HG02623 (cell line): ENCODE measurements around the gene TRIM17.

ENCODE experiments used
- ATAC-seq: cut with Tn5 transposase; IDR thresholded peaks from one replicate; pipeline ENCODE4 v1.9.1; 2021; ENCODE audit warnings: moderate library complexity; ENCODE audit not compliant: unreplicated experiment

TRIM17 gene

DNA sequence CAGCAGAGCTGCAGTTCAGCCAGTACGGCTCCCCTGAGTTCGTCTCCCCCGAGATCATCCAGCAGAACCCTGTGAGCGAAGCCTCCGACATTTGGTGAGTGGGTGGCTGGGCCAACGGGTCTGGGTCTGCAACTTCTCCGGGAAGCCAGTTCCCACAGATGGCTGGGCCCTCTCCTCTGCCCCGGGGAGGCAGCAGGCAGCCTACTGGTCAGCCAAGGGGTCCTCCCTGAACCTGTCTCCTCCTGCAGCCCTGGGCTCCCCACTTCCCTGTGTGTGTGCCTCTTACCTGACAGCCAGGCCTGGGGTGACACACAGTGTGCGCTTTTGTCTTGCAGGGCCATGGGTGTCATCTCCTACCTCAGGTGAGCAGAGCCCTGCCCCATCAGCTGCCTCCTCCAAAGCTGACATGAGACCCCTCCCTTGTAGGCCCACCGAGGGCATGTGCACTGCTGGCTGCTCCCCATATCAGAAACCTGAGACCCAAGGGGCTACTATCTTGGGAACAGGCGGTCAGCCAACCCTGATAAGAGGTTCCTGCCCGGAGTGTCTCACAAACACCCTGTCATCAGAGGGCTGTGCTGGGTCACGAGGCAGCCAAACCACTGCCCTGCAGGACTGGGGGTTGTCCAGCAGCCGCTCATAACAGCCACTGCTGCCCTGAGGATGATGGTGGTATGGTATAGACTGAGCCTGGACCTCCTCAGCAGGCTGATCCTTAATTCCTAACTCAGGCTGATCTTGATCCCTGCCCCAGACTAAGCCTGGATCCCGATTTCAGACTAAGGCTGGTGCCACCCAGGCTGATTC, 47.7 kb downstream of the TRIM17 start:
- ATAC-seq, result no peak

DNA sequence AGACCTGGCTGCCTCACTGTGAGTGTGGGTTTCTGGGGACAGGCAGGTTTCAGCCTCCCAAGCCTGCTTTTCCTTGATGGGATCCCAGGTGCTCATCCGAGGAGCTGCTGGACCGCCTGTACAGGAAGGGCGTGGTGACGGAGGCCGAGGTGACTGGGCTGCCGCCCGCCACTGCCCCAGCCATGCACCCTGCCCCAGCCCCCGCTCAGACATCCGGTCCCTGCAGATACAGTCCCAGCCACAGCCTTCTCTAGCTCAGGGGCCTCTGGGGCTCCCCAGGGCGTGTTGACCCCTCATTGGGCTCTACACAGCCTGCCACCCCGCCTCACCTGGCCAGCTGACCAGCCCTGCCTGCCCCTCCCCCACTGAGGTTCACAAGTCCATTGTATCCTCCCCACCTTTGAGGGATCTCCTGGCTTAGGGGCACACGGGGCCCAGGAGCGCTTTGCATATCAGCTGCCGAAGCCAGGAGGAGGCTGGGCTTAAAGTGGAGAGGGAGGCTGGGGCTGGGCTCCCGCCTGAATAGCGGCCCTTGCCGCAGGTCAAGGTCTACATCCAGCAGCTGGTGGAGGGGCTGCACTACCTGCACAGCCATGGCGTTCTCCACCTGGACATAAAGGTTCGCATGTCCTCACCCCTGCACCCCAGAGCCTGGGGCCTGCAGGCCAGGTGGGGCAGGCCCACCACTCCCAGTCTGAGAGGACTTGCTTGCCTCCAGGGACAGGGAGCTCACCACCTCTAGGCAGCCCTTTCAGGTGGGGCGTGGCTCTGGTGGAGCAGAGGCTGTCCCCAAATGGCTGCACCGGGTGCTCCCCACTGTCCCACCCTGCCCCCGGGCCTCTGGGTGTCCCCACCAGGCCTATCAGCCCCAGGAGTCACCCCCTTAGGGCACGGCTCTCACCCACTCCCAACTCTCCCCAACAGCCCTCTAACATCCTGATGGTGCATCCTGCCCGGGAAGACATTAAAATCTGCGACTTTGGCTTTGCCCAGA, 48.6 kb downstream of the TRIM17 start:
- no peak for ATAC-seq

DNA sequence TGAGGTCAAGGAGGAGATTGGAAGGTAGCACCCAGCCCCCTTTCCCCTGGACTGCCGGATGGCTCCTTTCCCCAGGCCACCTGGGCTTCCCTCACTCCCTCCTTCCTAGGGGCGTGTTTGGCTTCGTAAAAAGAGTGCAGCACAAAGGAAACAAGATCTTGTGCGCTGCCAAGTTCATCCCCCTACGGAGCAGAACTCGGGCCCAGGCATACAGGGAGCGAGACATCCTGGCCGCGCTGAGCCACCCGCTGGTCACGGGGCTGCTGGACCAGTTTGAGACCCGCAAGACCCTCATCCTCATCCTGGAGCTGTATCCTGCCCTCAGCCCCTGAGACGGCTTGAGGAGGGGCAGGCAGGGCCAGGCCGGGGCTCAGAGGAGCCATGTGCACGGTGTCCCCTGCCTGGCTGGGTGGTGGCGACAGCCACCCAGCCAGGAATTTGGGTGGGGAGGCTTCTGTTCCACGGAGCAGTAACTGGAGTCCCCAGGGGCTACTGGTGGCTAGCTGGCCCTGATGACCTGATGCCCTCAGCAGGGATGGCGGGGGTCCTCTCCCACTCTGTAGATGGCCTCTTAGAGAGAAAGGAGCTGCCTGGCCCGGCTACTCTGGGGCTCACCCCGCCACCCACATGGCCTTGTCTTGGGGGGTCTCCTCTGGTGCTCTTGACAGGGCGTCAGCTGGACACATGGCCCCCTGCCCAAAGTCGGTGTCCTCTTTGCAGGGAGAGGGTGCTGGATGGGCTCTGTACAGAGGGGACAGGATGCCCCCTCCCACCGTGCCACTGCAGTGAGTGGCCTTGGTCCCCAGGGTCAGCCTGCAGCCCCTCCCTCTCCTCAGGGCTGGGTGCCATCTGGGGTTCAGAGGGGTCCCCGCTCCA, 49.6 kb downstream of the TRIM17 start:
- ATAC-seq, result no peak

DNA sequence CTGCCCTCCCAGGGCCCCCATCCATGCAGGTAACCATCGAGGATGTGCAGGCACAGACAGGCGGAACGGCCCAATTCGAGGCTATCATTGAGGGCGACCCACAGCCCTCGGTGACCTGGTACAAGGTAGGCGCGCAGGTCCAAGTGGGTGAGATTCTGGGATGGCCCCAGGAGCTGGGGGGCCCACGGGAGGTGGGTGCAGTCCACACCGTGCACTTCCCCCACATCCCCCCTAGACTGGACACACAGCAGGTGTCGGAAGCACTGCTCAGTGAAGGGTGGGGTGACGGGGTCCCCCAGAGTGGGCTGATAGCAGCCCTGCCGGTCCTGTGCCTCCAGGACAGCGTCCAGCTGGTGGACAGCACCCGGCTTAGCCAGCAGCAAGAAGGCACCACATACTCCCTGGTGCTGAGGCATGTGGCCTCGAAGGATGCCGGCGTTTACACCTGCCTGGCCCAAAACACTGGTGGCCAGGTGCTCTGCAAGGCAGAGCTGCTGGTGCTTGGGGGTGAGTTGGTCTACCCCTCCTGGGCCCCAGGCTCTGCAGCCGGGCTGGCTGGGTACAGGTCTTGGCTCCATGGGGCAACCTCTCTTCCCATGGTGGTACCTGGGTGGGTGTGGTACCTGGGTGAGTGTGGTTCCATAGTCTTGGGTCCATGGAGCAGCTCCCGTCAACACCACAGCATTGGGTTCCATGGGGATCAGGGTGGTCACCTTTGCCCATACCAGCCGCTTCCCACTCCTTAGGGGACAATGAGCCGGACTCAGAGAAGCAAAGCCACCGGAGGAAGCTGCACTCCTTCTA, 50.4 kb downstream of the TRIM17 start:
- no peak for ATAC-seq

DNA sequence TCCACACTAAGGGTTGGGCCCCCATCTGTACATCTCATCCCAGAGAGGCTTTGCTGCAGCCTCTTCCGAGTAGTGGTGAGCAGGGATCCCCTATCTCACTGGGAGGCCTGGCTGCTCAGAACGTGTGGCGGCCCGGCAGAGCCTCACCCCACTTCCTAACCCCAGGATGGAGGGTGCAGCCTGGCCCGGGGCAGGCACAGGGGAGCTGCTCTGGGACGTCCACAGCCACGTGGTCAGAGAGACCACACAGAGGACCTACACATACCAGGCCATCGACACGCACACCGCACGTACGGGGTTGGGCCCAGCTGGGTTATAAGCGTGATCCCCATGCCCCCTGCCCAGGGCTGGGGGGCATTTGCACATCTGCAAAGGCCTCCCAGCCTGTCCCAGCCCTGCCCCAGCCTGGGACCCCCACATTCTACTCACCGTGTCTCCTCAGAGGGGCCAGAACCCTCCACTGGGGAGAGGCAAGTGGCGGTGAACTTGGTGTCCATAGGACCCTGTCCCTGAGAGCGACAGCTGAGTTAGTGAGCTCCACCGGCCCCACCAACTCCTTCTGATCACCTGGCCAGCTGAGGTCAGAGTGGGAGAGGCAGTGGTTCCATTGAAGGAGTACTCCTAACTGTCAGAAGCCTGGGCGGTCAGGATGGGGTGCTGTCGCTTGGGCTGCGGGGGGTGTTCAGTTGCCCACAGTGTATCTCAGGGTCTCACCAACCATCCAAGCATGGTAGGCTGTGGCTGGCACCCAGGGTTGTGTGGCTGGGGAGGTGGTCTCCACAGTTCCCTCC, 51.2 kb downstream of the TRIM17 start:
- no peak for ATAC-seq

DNA sequence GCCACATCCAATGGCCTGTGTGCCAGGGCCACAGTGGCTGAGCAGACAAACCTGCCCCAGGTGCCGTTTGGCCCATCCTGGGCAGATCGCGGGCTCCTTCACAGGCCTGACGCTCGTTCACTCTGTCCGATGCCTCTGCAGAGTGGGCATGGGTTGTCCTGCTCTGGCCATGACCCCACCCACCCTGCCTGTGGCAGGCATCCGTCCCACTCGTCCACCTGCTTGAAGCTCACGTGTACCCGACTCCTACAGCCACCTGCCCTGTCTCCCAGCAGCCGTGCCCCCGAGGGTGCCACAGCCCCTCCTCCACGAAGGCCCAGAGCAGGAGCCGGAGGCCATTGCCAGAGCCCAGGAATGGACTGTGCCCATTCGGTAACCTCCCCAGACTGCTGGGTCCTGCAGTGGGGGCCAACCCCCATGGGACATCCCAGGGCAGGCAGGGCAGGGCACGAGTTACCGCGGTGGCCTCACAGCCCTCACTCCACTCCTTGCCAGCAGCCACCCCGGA, 51.9 kb downstream of the TRIM17 start:
- ATAC-seq, result no peak

DNA sequence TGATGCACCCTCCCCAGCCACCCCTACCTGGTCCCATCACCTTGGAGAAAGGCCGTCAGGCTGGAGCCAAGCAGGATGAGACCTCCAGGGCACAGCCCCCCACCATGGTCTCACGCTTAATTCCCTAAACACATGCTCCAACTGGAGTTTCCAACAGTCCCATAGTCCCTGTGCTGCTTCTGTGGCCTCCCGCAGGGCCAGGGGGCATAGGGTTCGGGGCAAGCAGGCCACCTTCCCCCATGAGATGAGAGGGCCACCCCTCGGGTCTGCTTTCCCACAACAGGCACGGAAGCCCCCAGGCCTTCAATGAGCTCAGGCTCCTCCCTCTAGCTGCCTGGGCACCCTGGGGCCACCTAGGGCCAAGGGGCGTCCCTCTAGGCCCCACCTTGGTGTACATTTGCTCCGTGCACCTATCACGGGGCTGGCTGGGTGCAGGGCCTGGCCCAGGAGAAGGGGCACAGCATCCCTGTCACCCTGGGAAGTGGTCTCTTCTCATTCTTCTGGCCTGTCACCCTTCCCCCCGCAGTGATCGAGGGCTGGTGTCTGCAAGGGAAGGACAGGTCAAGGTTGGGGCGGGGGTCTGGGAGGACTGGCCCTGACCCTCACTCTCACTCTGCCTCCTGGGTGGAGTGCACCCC, 52.5 kb downstream of the TRIM17 start:
- ATAC-seq, result no peak

DNA sequence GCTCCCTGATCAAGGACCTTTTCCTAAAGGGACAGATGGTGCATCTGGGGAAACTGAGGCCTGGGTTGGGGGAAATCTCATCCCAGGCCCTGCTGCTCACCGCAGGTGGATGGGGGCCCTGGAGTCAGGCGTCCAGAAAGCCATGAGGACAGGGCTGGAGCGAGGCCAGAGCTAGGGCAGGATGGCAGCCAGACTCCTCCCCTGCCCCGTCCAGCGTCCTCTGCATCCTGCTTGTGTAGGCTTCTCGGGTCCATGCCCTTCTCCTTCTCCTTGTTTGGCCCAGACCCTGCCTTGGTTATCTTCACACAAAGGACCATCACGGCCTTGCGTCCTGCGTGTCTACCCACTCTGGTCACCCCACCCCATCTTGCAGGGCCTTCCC, 53.0 kb downstream of the TRIM17 start:
- no peak for ATAC-seq

DNA sequence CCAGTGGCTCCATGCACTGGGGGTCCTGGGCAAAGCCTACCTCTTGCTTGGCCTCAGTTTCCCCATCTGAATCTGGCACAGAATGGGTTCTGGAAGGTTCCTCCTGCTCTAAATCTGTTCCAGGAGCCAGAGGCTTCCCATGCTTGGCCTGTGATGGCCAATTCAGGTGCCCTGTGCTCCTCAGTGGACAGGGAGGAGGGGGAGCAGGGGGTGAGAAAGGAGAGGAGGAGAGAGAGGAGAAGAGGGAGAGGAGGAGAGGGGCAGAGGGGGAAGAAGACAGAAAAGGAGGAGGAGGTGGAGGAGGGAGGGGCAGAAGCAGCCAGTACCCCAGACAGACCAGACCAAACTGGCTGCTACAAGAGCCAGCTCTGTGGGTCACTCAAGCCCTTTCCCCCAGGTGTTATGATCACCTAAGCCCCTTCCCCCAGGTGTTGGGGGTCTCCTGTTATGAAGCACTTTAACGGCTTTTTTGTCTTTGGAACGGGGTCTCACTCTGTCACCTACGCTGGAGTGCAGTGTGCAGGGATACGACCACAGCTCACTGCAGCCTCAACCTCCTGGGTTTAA, 53.7 kb downstream of the TRIM17 start:
- no peak for ATAC-seq

DNA sequence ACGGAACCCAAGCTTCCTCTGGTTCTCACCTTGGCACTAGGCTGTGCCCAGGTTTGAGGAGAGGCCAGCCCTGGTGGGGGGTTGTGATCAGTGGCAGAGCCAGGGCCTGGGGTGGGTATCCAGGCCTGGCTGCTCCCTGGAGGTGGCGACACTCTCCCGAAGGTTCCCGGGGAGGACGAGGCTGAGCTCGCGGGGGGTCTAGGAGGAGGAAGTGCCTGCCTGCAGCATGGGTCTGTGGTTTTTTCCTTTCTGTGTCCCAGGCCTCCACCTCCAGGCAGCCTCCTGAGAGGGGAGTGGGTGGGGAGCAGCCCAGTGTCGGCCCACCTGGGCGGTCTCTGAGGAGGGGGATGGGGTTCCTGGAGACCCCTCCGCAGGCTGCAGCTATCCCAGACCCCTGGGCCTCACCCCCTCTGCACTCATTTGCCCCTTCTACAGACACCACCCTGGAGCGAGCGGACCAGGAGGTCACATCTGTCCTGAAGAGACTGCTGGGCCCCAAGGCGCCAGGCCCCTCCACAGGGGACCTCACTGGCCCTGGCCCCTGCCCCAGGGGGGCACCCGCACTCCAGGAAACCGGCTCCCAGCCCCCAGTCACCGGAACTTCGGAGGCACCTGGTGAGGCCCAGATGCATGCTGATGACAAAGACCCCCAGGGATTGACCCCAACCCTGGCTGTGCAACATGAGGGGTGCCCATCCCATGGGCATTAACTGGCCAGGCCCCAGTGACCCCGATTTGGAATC, 54.3 kb downstream of the TRIM17 start:
- no peak for ATAC-seq

DNA sequence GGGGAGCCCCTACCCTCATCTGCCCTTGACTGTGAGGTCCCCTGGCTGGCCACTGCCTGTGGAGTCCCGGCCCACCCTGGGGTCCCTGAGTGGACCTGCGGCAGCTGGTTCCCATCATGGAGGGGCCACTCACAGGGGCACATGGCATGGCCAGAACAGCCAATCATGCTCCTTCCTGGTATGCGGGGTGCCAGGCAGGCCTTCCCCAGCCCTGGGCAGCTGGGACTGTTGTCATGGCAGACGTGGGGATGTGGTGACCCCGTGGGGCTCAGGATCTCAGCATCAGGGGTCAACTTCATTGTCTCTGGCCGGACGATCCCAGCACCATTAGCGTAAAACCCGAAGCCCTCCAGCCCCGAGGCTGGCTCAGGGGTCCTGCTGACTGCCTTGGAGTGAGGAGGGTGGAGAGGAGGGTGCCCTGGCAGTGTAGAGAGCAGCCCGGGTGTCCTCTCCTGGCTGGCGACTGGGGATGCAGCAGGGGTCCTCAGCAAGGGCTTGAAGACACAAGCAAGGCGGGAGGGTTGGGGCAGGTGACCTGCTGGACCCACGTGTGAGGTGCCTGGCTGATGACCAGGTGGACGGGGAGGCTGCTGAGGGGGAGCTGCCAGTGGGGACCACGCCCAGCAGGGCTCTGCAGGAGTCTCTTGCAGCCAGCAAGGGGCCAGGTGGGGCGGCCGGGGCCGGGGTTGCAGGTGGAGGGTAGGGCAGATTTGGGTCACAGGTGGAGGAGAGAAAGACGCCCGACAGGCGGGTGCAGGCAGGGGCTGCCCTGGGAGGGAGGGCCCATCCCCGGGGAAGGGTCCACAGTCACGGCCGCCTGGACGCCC, 55.1 kb downstream of the TRIM17 start:
- ATAC-seq, result no peak

DNA sequence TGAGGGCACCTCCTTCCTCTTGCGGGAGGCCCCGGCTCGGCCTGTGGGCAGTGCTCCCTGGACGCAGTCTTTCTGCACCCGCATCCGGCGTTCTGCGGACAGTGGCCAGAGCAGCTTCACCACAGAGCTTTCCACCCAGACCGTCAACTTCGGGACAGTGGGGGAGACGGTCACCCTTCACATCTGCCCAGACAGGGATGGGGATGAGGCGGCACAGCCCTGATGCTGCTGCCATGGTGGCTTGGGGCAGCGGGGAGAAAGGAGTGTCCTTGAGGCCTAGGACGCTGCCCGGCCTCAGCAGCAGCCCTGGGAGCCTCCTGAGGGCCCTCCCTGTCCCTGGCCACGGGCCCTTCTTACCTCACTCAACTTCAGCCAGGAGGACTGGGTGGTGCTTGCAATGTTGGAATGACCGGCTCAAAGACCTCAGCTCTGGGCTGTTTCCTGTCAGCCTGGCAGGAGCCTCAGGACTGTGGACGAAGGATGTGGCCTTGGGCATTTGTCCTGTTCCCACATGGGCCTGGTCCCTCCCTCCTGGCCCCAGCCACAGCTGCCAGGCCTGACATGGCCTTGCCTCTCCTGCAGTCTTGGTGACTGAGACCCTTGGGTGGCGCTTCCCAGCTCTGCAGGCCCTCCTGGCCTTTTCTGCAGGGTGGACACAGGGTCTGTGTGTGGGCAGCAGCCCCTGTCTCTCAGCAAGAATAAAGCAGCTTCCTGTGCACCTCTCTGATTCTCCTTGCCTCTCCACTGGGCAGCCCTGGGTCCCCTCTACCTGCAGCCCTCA, 55.9 kb downstream of the TRIM17 start:
- no peak for ATAC-seq

DNA sequence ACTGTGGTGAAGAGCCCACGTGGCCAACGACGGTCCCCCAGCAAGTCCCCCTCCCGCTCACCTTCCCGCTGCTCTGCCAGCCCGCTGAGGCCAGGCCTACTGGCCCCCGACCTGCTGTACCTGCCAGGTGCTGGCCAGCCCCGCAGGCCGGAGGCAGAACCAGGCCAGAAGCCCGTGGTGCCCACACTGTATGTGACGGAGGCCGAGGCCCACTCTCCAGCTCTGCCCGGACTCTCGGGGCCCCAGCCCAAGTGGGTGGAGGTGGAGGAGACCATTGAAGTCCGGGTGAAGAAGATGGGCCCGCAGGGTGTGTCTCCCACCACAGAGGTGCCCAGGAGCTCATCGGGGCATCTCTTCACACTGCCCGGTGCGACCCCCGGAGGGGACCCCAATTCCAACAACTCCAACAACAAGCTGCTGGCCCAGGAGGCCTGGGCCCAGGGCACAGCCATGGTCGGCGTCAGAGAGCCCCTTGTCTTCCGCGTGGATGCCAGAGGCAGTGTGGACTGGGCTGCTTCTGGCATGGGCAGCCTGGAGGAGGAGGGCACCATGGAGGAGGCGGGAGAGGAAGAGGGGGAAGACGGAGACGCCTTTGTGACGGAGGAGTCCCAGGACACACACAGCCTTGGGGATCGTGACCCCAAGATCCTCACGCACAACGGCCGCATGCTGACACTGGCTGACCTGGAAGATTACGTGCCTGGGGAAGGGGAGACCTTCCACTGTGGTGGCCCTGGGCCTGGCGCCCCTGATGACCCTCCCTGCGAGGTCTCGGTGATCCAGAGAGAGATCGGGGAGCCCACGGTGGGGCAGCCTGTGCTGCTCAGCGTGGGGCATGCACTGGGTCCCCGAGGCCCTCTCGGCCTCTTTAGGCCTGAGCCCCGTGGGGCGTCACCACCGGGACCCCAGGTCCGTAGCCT, 56.8 kb downstream of the TRIM17 start:
- ATAC-seq, result no peak

DNA sequence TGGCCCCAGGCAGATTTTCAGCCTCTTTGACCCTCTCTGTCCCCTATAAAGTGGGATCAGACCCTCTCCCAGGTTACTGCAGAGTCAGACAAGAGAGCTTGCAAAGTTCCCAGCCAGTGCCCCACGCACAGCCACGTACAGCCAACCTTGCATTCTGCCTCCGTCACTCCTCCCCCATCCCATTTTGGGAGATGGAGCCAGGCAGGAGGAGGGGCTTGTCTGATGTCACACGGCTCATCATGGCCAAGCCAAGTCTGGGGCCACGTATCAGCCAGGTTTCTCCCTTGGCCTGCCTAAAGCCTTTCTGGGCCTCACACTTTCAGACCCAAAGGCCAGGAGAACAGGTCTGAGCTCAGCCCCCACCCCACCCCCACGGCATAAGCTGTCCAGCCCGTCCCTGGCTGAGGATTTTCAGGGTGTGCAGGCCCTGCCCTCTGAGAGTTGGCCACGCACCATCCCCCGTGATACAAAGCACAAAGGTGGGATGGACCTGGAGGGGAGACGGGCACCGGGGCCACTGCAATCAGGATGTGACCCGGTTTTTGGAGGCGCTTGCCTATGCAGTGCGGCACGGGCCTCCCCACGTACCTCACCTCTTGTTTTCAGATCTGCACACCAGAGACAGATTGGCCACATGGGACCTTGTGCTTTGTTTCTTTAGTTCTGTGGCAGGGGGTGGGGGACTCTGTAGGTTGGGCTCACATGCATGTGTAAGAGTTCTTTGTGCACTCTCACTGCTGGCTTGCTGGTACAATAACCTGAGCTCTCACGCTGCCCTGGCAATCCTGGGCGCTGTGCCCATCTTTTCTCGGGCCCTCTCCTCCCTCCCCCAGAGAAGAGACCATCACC, 57.7 kb downstream of the TRIM17 start:
- ATAC-seq, result no peak
